Measurements from ENCODE around the gene CISH. TPM values are rescaled to one million over a fixed set of nuclear protein-coding genes. Genes with fewer than 3 reads are reported as not detected.

Gene CISH
- total RNA-seq, 4 donors from 2014 or later = 5.5 to 15.5 (median 5.8) TPM

GRCh38 chr3:50559702-50560101, 51.9 kb downstream of the CISH start:
- no peaks in the 10 kb centered on the region for H3K4me1 ChIP-seq
- no peaks in the 10 kb centered on the region for H3K27me3 ChIP-seq
- no peak overlapping the region for H3K27ac ChIP-seq
- peaks cover 0 to 62% (median 0%) of the 10 kb centered on the region in 3 donors for H3K36me3 ChIP-seq
- DNase-seq (ENCODE audit: low spot score in 2 of 2) = no peak
- no peaks in the 10 kb centered on the region for H3K9me3 ChIP-seq
- TF ChIP-seq POLR2A (IDR thresholded peaks at IDR 0.05) = no peak
- TF ChIP-seq, protein P1, sequence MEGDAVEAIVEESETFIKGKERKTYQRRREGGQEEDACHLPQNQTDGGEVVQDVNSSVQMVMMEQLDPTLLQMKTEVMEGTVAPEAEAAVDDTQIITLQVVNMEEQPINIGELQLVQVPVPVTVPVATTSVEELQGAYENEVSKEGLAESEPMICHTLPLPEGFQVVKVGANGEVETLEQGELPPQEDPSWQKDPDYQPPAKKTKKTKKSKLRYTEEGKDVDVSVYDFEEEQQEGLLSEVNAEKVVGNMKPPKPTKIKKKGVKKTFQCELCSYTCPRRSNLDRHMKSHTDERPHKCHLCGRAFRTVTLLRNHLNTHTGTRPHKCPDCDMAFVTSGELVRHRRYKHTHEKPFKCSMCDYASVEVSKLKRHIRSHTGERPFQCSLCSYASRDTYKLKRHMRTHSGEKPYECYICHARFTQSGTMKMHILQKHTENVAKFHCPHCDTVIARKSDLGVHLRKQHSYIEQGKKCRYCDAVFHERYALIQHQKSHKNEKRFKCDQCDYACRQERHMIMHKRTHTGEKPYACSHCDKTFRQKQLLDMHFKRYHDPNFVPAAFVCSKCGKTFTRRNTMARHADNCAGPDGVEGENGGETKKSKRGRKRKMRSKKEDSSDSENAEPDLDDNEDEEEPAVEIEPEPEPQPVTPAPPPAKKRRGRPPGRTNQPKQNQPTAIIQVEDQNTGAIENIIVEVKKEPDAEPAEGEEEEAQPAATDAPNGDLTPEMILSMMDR (IDR thresholded peaks at IDR 0.05) = no peak
- no peak for TF ChIP-seq EP300 (IDR thresholded peaks at IDR 0.05)
- H3K4me3 ChIP-seq = no peak overlapping the region

DNA sequence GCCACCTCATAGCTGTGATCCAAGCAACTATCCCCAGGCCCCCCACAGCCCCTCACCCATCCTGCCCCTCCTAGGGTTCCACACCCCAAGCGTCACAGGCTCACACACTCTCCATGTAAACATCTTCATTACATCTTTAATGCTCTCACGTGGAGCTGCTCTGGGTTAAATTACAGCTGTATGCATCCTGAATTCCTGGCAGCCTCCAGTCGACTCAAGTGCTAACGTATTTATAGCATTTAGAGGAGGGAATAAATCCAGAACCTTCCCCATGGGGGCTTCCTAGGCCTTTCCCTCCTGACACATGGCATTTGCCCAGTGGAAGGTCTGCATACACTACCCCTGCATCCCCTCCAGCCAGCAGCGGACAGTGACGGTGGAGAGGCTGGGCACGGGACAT, 53.7 kb downstream of the CISH start:
- H3K36me3 ChIP-seq = peaks cover 0 to 44% (median 0%) of the 10 kb centered on the region in 3 donors
- no peaks in the 10 kb centered on the region for H3K27me3 ChIP-seq
- no peak overlapping the region for H3K4me3 ChIP-seq
- H3K9me3 ChIP-seq = no peaks in the 10 kb centered on the region
- 50 to 53% methylated on average over 7 of the region's 7 CpGs for WGBS, 2 donors
- TF ChIP-seq EP300 (IDR thresholded peaks at IDR 0.05) = no peak
- TF ChIP-seq, protein P1 (IDR thresholded peaks at IDR 0.05) = no peak
- no peak for TF ChIP-seq POLR2A (IDR thresholded peaks at IDR 0.05)
- H3K4me1 ChIP-seq = no peaks in the 10 kb centered on the region
- DNase-seq (ENCODE audit: low spot score in 2 of 2) = no peak
- no peak overlapping the region for H3K27ac ChIP-seq

- H3K4me3 ChIP-seq = no peak overlapping the region
- peaks cover 0 to 36% (median 0%) of the 10 kb centered on the region in 3 donors for H3K36me3 ChIP-seq
- TF ChIP-seq POLR2A (IDR thresholded peaks at IDR 0.05) (no peak), EP300 (IDR thresholded peaks at IDR 0.05) (no peak)
- TF ChIP-seq, protein P1 (IDR thresholded peaks at IDR 0.05) = no peak
- WGBS, 2 donors = 54 to 67% methylated on average over 7 to 8 of the region's 8 CpGs
- no peak overlapping the region for H3K27ac ChIP-seq
- DNase-seq (ENCODE audit: low spot score in 2 of 2) = no peak
- H3K27me3 ChIP-seq = no peaks in the 10 kb centered on the region
- no peaks in the 10 kb centered on the region for H3K9me3 ChIP-seq
- H3K4me1 ChIP-seq = no peaks in the 10 kb centered on the region
These were observed 54.5 kb downstream of the CISH start for GRCh38 chr3:50557106-50557505.

Other genes with a start within 250 kb of the CISH start
- 1 to 10 TPM in 2 of 4 donors, under 1 TPM in 2; 0.84 to 2.0 (median 1.2) TPM for gene CACNA2D2, start 108.1 kb downstream of the CISH start, total RNA-seq
- 10 to 100 TPM; 12.2 to 21.1 (median 19.1) TPM for gene C3orf18, start 44.0 kb downstream of the CISH start, total RNA-seq
- gene HEMK1, start 42.3 kb downstream of the CISH start, total RNA-seq = 10 to 100 TPM in 1 of 4 donors, 1 to 10 TPM in 3; 6.9 to 10.2 (median 8.8) TPM
- gene MAPKAPK3, start 5.4 kb upstream of the CISH start, total RNA-seq = 10 to 100 TPM; 17.2 to 53.7 (median 18.0) TPM
- gene DOCK3, start 63.2 kb upstream of the CISH start, total RNA-seq = 1 to 10 TPM; 4.0 to 6.3 (median 5.8) TPM